ENCODE results near the gene CDKN2AIP.
A peak's percentile ranks its signal among the peaks of the same experiment; 100 is the strongest.

CDKN2AIP gene

GRCh38 chr4:183444214-183445096 is at the start of gene CDKN2AIP:
Gene CDKN2AIP (plus strand): TSS chr4:183444636. CDS start chr4:183444798, 162 bp downstream.
- Histone ChIP-seq H3K36me3 (ENCODE audit: control insufficient read depth, low read depth, low read length) (peaks cover 36% of the 10 kb centered on the region), H3K4me1 (ENCODE audit: control insufficient read depth, low read depth, low read length) (peaks cover 5% of the 10 kb centered on the region), H3K27ac (ENCODE audit: low read length) (peak within 1 kb of the TSS; percentile 52), H3K9me3 (ENCODE audit: control insufficient read depth, low read depth, low read length) (no peaks in the 10 kb centered on the region), H3K4me3 (ENCODE audit: low read length) (peak within 1 kb of the TSS; percentile 97), H3K9ac (ENCODE audit: low read length) (peak within 1 kb of the TSS; percentile 77), H3K27me3 (ENCODE audit: control insufficient read depth, insufficient read depth, low read length) (no peaks in the 10 kb centered on the region)

- Histone ChIP-seq H3K4me3 (ENCODE audit: low read length) (no peak overlapping the region), H3K36me3 (ENCODE audit: control insufficient read depth, low read depth, low read length) (no peaks in the 10 kb centered on the region), H3K9ac (ENCODE audit: low read length) (no peak overlapping the region)
Measured at GRCh38 chr4:183395395-183395794, 49.0 kb upstream of the CDKN2AIP start.

GRCh38 chr4:183396227-183396637 is 48.2 kb upstream of the CDKN2AIP start:
- no peaks in the 10 kb centered on the region for H3K4me1 ChIP-seq (ENCODE audit: control insufficient read depth, low read depth, low read length)
- no peaks in the 10 kb centered on the region for H3K9me3 ChIP-seq (ENCODE audit: control insufficient read depth, low read depth, low read length)
- H3K9ac ChIP-seq (ENCODE audit: low read length): no peak overlapping the region
- H3K4me3 ChIP-seq (ENCODE audit: low read length): no peak overlapping the region
- no peaks in the 10 kb centered on the region for H3K36me3 ChIP-seq (ENCODE audit: control insufficient read depth, low read depth, low read length)
- H3K27me3 ChIP-seq (ENCODE audit: control insufficient read depth, insufficient read depth, low read length): peaks cover 21% of the 10 kb centered on the region
- no peak overlapping the region for H3K27ac ChIP-seq (ENCODE audit: low read length)

More at GRCh38 chr4:183395395-183395794, 49.0 kb upstream of the CDKN2AIP start:
- Histone ChIP-seq H3K4me1 (ENCODE audit: control insufficient read depth, low read depth, low read length) (peaks cover 3% of the 10 kb centered on the region), H3K27me3 (ENCODE audit: control insufficient read depth, insufficient read depth, low read length) (peaks cover 21% of the 10 kb centered on the region), H3K9me3 (ENCODE audit: control insufficient read depth, low read depth, low read length) (no peaks in the 10 kb centered on the region), H3K27ac (ENCODE audit: low read length) (no peak overlapping the region)

- no peaks in the 10 kb centered on the region for H3K4me1 ChIP-seq (ENCODE audit: control insufficient read depth, low read depth, low read length)
- H3K27me3 ChIP-seq (ENCODE audit: control insufficient read depth, insufficient read depth, low read length): peaks cover 21% of the 10 kb centered on the region
- peak overlapping the region; percentile 66 for H3K9ac ChIP-seq (ENCODE audit: low read length)
- peak overlapping the region; percentile 51 for H3K4me3 ChIP-seq (ENCODE audit: low read length)
- H3K9me3 ChIP-seq (ENCODE audit: control insufficient read depth, low read depth, low read length): no peaks in the 10 kb centered on the region
- H3K27ac ChIP-seq (ENCODE audit: low read length): no peak overlapping the region
- no peaks in the 10 kb centered on the region for H3K36me3 ChIP-seq (ENCODE audit: control insufficient read depth, low read depth, low read length)
Measured at GRCh38 chr4:183397741-183398297, 46.6 kb upstream of the CDKN2AIP start.

GRCh38 chr4:183398298-183399125 is 45.9 kb upstream of the CDKN2AIP start:
- Histone ChIP-seq H3K9me3 (ENCODE audit: control insufficient read depth, low read depth, low read length) (no peaks in the 10 kb centered on the region), H3K4me1 (ENCODE audit: control insufficient read depth, low read depth, low read length) (no peaks in the 10 kb centered on the region), H3K27ac (ENCODE audit: low read length) (no peak overlapping the region), H3K36me3 (ENCODE audit: control insufficient read depth, low read depth, low read length) (no peaks in the 10 kb centered on the region), H3K27me3 (ENCODE audit: control insufficient read depth, insufficient read depth, low read length) (peaks cover 21% of the 10 kb centered on the region), H3K4me3 (ENCODE audit: low read length) (peak overlapping the region; percentile 51), H3K9ac (ENCODE audit: low read length) (peak overlapping the region; percentile 66)

GRCh38 chr4:183399126-183399522 is 45.3 kb upstream of the CDKN2AIP start:
- Histone ChIP-seq H3K36me3 (ENCODE audit: control insufficient read depth, low read depth, low read length) (no peaks in the 10 kb centered on the region), H3K9ac (ENCODE audit: low read length) (no peak overlapping the region), H3K27me3 (ENCODE audit: control insufficient read depth, insufficient read depth, low read length) (peaks cover 21% of the 10 kb centered on the region), H3K9me3 (ENCODE audit: control insufficient read depth, low read depth, low read length) (no peaks in the 10 kb centered on the region), H3K4me1 (ENCODE audit: control insufficient read depth, low read depth, low read length) (no peaks in the 10 kb centered on the region), H3K27ac (ENCODE audit: low read length) (no peak overlapping the region), H3K4me3 (ENCODE audit: low read length) (peak overlapping the region; percentile 36)

GRCh38 chr4:183399616-183400015 is 44.8 kb upstream of the CDKN2AIP start:
- no peak overlapping the region for H3K4me3 ChIP-seq (ENCODE audit: low read length)
- no peaks in the 10 kb centered on the region for H3K36me3 ChIP-seq (ENCODE audit: control insufficient read depth, low read depth, low read length)
- H3K4me1 ChIP-seq (ENCODE audit: control insufficient read depth, low read depth, low read length): no peaks in the 10 kb centered on the region
- H3K27me3 ChIP-seq (ENCODE audit: control insufficient read depth, insufficient read depth, low read length): peaks cover 21% of the 10 kb centered on the region
- no peaks in the 10 kb centered on the region for H3K9me3 ChIP-seq (ENCODE audit: control insufficient read depth, low read depth, low read length)
- no peak overlapping the region for H3K9ac ChIP-seq (ENCODE audit: low read length)
- no peak overlapping the region for H3K27ac ChIP-seq (ENCODE audit: low read length)

GRCh38 chr4:183400035-183400434 is 44.4 kb upstream of the CDKN2AIP start:
- no peaks in the 10 kb centered on the region for H3K4me1 ChIP-seq (ENCODE audit: control insufficient read depth, low read depth, low read length)
- H3K27me3 ChIP-seq (ENCODE audit: control insufficient read depth, insufficient read depth, low read length): peaks cover 21% of the 10 kb centered on the region
- H3K4me3 ChIP-seq (ENCODE audit: low read length): no peak overlapping the region
- no peak overlapping the region for H3K9ac ChIP-seq (ENCODE audit: low read length)
- no peaks in the 10 kb centered on the region for H3K36me3 ChIP-seq (ENCODE audit: control insufficient read depth, low read depth, low read length)
- no peaks in the 10 kb centered on the region for H3K9me3 ChIP-seq (ENCODE audit: control insufficient read depth, low read depth, low read length)
- H3K27ac ChIP-seq (ENCODE audit: low read length): no peak overlapping the region

- H3K27ac ChIP-seq (ENCODE audit: low read length): no peak overlapping the region
- no peak overlapping the region for H3K4me3 ChIP-seq (ENCODE audit: low read length)
Measured at GRCh38 chr4:183401473-183401872, 43.0 kb upstream of the CDKN2AIP start.

GRCh38 chr4:183402771-183403170 is 41.7 kb upstream of the CDKN2AIP start:
- Histone ChIP-seq H3K4me3 (ENCODE audit: low read length) (no peak overlapping the region), H3K9me3 (ENCODE audit: control insufficient read depth, low read depth, low read length) (no peaks in the 10 kb centered on the region), H3K27ac (ENCODE audit: low read length) (no peak overlapping the region), H3K9ac (ENCODE audit: low read length) (no peak overlapping the region), H3K27me3 (ENCODE audit: control insufficient read depth, insufficient read depth, low read length) (peaks cover 9% of the 10 kb centered on the region), H3K36me3 (ENCODE audit: control insufficient read depth, low read depth, low read length) (no peaks in the 10 kb centered on the region), H3K4me1 (ENCODE audit: control insufficient read depth, low read depth, low read length) (peaks cover 6% of the 10 kb centered on the region)

More at GRCh38 chr4:183401473-183401872, 43.0 kb upstream of the CDKN2AIP start:
- H3K4me1 ChIP-seq (ENCODE audit: control insufficient read depth, low read depth, low read length): no peaks in the 10 kb centered on the region
- H3K27me3 ChIP-seq (ENCODE audit: control insufficient read depth, insufficient read depth, low read length): peaks cover 21% of the 10 kb centered on the region
- H3K9ac ChIP-seq (ENCODE audit: low read length): no peak overlapping the region
- H3K9me3 ChIP-seq (ENCODE audit: control insufficient read depth, low read depth, low read length): no peaks in the 10 kb centered on the region
- no peaks in the 10 kb centered on the region for H3K36me3 ChIP-seq (ENCODE audit: control insufficient read depth, low read depth, low read length)

- H3K9ac ChIP-seq (ENCODE audit: low read length): no peak overlapping the region
- peaks cover 13% of the 10 kb centered on the region for H3K4me1 ChIP-seq (ENCODE audit: control insufficient read depth, low read depth, low read length)
- no peak overlapping the region for H3K4me3 ChIP-seq (ENCODE audit: low read length)
- no peak overlapping the region for H3K27ac ChIP-seq (ENCODE audit: low read length)
- H3K9me3 ChIP-seq (ENCODE audit: control insufficient read depth, low read depth, low read length): no peaks in the 10 kb centered on the region
- H3K36me3 ChIP-seq (ENCODE audit: control insufficient read depth, low read depth, low read length): no peaks in the 10 kb centered on the region
- peaks cover 5% of the 10 kb centered on the region for H3K27me3 ChIP-seq (ENCODE audit: control insufficient read depth, insufficient read depth, low read length)
Measured at GRCh38 chr4:183403486-183403885, 41.0 kb upstream of the CDKN2AIP start.
